Measurements from ENCODE around the gene NGB. TPM values are rescaled to one million over a fixed set of nuclear protein-coding genes. Genes with fewer than 3 reads are reported as not detected.

The NGB gene
- total RNA-seq, 1 experiment from 2014 or later: not detected

GRCh38 chr14:77243853-77244252, 27.2 kb downstream of the NGB start:
- POLR2A ChIA-PET: no interaction called here
- ATAC-seq: no peak
- intact Hi-C loops (cut with micrococcal nuclease): no loop called here

More at GRCh38 chr14:77243853-77244252, 27.2 kb downstream of the NGB start:
- Histone ChIP-seq H3K36me3 (ENCODE audit: control insufficient read depth in 1 of 2, insufficient read depth in 2 of 2, low read length in 2 of 2) (no peaks in the 10 kb centered on the region), H2AFZ (ENCODE audit: low read depth, low read length, poor library complexity, severe bottlenecking) (no peak overlapping the region), H3K9ac (ENCODE audit: low read length) (no peak overlapping the region), H3K9me3 (ENCODE audit: control insufficient read depth in 1 of 2, insufficient read depth in 1 of 2, low read depth in 1 of 2, low read length in 2 of 2) (no peaks in the 10 kb centered on the region), H3K4me2 (ENCODE audit: low read length) (no peak overlapping the region), H3K4me1 (ENCODE audit: control insufficient read depth in 1 of 2, insufficient read depth in 2 of 2, low read length in 2 of 2) (no peaks in the 10 kb centered on the region), H3K27ac (ENCODE audit: low read depth, low read length) (no peak overlapping the region), H3K27me3 (ENCODE audit: insufficient read depth, low read length) (no peaks in the 10 kb centered on the region), H3K79me2 (ENCODE audit: insufficient read depth, low read length) (no peaks in the 10 kb centered on the region), H3K9me2 (ENCODE audit: insufficient read depth) (no peaks in the 10 kb centered on the region), H3K4me3 (replicated peaks in 1 of 2; ENCODE audit: low read depth in 1 of 2, low read length in 2 of 2) (no peak overlapping the region), H4K20me1 (ENCODE audit: insufficient read depth) (no peaks in the 10 kb centered on the region)
- CTCF ChIA-PET: no interaction called here
- DNase-seq (ENCODE audit: low read depth, low spot score): no peak
- TF ChIP-seq CTCF (IDR thresholded peaks at IDR 0.05 in 2 of 3, conservative IDR thresholded peaks at IDR 0.05 in 1 of 3; ENCODE audit: borderline replicate concordance in 1 of 3, insufficient read depth in 1 of 3, low read depth in 2 of 3, low read length in 2 of 3) (no peak), EZH2 (IDR thresholded peaks at IDR 0.05) (no peak), ZNF274 (IDR thresholded peaks at IDR 0.05; ENCODE audit: low read depth, low read length) (no peak), MAX (IDR thresholded peaks at IDR 0.05) (no peak), SIN3A (IDR thresholded peaks at IDR 0.05; ENCODE audit: low read depth) (no peak), CBX3 (IDR thresholded peaks at IDR 0.05; ENCODE audit: low read depth) (no peak), ATF3 (IDR thresholded peaks at IDR 0.05) (no peak), ZBTB33 (IDR thresholded peaks at IDR 0.05; ENCODE audit: extremely low read depth, insufficient replicate concordance, low read length) (no peak), EGR1 (IDR thresholded peaks at IDR 0.05; ENCODE audit: low read depth) (no peak), ZFX (IDR thresholded peaks at IDR 0.05) (no peak), TCF7L2 (IDR thresholded peaks at IDR 0.05; ENCODE audit: borderline replicate concordance, extremely low read depth, insufficient read depth, insufficient read length) (no peak), JUND (IDR thresholded peaks at IDR 0.05) (no peak), EZH2phosphoT487 (IDR thresholded peaks at IDR 0.05; ENCODE audit: borderline replicate concordance) (no peak), POLR2AphosphoS5 (IDR thresholded peaks at IDR 0.05; ENCODE audit: low read depth, low read length) (no peak), CEBPB (IDR thresholded peaks at IDR 0.05; ENCODE audit: low read depth) (no peak), RAD21 (IDR thresholded peaks at IDR 0.05; ENCODE audit: low read depth) (no peak), FOSL1 (IDR thresholded peaks at IDR 0.05; ENCODE audit: low read depth) (no peak), ELF1 (IDR thresholded peaks at IDR 0.05; ENCODE audit: borderline replicate concordance, low read depth) (no peak)
- RAD21 ChIA-PET (ENCODE audit: low non-redundant PET in 1 of 2, low total read pairs in 2 of 2, uncharacterized antibody in 2 of 2, unreplicated experiment in 2 of 2): no interaction called here
- no TSS peak for BruUV-seq (replicated peaks)

Measured in HCT116 (cell line).